Measurements from ENCODE around the gene HDAC11.

DNA sequence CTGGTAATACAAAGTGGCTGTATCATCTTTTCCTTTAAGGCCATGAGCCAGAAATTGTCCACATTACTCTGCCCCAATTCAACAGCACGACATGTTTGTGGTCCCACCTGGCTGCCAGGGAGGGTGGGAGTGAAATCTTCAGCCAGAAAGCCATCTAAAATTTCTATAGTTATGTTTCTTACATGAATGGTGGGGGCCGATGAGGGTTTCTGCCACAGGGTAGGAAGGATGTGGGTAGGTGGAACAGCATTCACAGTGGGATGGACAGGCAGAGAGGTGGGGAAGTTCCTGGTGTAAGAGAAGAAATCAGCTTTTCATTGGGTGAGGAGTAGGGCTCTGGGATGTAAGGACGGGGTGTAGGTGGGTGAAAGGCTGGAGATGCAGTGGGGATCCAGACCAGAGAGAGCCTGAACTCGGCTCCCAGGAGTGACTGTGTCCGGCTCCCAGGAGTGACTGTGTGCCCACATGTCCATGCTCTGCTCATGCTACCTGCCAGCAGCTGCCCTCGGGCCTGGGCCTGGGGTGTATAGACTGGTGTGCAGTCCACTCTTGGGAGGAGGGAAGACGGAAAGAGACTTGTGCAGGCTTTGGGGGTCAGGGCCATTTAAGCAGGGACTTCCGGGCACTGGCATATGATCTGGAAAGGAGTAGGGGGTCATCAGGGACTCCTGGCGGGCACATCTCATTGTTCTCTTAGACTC lies 65.0 kb downstream of the HDAC11 start:
- no peak for TF ChIP-seq POLR2AphosphoS5 (IDR thresholded peaks at IDR 0.05; ENCODE audit: low read length)
- no peak for TF ChIP-seq NFYB (IDR thresholded peaks at IDR 0.05; ENCODE audit: insufficient read depth, low read depth, low read length)
- TF ChIP-seq, protein P1, sequence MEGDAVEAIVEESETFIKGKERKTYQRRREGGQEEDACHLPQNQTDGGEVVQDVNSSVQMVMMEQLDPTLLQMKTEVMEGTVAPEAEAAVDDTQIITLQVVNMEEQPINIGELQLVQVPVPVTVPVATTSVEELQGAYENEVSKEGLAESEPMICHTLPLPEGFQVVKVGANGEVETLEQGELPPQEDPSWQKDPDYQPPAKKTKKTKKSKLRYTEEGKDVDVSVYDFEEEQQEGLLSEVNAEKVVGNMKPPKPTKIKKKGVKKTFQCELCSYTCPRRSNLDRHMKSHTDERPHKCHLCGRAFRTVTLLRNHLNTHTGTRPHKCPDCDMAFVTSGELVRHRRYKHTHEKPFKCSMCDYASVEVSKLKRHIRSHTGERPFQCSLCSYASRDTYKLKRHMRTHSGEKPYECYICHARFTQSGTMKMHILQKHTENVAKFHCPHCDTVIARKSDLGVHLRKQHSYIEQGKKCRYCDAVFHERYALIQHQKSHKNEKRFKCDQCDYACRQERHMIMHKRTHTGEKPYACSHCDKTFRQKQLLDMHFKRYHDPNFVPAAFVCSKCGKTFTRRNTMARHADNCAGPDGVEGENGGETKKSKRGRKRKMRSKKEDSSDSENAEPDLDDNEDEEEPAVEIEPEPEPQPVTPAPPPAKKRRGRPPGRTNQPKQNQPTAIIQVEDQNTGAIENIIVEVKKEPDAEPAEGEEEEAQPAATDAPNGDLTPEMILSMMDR (IDR thresholded peaks at IDR 0.05 in 2 of 3, conservative IDR thresholded peaks at IDR 0.05 in 1 of 3; ENCODE audit: control insufficient read depth in 2 of 3, extremely low read depth in 1 of 3, insufficient read depth in 1 of 3, low read depth in 3 of 3, low read length in 3 of 3): no peak
- TF ChIP-seq, protein P2, sequence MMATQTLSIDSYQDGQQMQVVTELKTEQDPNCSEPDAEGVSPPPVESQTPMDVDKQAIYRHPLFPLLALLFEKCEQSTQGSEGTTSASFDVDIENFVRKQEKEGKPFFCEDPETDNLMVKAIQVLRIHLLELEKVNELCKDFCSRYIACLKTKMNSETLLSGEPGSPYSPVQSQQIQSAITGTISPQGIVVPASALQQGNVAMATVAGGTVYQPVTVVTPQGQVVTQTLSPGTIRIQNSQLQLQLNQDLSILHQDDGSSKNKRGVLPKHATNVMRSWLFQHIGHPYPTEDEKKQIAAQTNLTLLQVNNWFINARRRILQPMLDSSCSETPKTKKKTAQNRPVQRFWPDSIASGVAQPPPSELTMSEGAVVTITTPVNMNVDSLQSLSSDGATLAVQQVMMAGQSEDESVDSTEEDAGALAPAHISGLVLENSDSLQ (IDR thresholded peaks at IDR 0.05): no peak
- TF ChIP-seq SUZ12 (IDR thresholded peaks at IDR 0.05; ENCODE audit: unreplicated experiment): no peak
- TF ChIP-seq MXI1 (IDR thresholded peaks at IDR 0.05; ENCODE audit: low read depth, low read length): no peak
- no peak for TF ChIP-seq YY1 (IDR thresholded peaks at IDR 0.05; ENCODE audit: low read depth, low read length)
- TF ChIP-seq, protein P3, sequence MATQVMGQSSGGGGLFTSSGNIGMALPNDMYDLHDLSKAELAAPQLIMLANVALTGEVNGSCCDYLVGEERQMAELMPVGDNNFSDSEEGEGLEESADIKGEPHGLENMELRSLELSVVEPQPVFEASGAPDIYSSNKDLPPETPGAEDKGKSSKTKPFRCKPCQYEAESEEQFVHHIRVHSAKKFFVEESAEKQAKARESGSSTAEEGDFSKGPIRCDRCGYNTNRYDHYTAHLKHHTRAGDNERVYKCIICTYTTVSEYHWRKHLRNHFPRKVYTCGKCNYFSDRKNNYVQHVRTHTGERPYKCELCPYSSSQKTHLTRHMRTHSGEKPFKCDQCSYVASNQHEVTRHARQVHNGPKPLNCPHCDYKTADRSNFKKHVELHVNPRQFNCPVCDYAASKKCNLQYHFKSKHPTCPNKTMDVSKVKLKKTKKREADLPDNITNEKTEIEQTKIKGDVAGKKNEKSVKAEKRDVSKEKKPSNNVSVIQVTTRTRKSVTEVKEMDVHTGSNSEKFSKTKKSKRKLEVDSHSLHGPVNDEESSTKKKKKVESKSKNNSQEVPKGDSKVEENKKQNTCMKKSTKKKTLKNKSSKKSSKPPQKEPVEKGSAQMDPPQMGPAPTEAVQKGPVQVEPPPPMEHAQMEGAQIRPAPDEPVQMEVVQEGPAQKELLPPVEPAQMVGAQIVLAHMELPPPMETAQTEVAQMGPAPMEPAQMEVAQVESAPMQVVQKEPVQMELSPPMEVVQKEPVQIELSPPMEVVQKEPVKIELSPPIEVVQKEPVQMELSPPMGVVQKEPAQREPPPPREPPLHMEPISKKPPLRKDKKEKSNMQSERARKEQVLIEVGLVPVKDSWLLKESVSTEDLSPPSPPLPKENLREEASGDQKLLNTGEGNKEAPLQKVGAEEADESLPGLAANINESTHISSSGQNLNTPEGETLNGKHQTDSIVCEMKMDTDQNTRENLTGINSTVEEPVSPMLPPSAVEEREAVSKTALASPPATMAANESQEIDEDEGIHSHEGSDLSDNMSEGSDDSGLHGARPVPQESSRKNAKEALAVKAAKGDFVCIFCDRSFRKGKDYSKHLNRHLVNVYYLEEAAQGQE (IDR thresholded peaks at IDR 0.05; ENCODE audit: low read depth, low read length): no peak
- TF ChIP-seq EZH2 (IDR thresholded peaks at IDR 0.05; ENCODE audit: borderline replicate concordance, control insufficient read depth, low read depth, low read length): no peak
- TF ChIP-seq, protein P4, sequence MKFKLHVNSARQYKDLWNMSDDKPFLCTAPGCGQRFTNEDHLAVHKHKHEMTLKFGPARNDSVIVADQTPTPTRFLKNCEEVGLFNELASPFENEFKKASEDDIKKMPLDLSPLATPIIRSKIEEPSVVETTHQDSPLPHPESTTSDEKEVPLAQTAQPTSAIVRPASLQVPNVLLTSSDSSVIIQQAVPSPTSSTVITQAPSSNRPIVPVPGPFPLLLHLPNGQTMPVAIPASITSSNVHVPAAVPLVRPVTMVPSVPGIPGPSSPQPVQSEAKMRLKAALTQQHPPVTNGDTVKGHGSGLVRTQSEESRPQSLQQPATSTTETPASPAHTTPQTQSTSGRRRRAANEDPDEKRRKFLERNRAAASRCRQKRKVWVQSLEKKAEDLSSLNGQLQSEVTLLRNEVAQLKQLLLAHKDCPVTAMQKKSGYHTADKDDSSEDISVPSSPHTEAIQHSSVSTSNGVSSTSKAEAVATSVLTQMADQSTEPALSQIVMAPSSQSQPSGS (IDR thresholded peaks at IDR 0.05; ENCODE audit: low read length): no peak
